Measurements from ENCODE around the gene GPC5. TPM values are rescaled to one million over a fixed set of nuclear protein-coding genes. Genes with fewer than 3 reads are reported as not detected.
"Not testable (repeated sequence)": the region's sequence is repeated elsewhere in the genome, so short reads cannot be mapped to it uniquely, and the experiment has no call there.

The GPC5 gene
- total RNA-seq, 1 experiment from 2014 or later = not detected

DNA sequence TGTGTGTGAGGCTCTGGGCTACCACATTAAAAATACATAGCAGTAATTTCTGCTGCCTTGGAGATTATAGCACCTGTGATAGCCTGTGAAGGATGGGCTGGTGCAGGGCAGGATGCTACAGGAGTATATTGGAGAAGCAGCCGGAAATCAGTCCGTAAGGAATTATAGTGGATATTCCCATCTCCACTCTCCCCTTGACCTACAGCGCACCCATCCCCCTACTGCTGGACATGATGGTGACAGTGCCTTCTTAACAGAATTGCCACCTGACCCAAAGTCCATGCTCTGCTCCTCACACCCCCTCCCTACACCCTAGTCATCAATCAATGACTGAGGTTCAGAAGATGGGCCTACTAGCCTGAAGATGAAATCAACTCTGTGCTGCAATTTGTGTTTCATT, 376.0 kb downstream of the GPC5 start:
- DNase-seq (ENCODE audit: low read depth in 1 of 2, low spot score in 2 of 2) = no peak
- Histone ChIP-seq H3K36me3 (no peaks in the 10 kb centered on the region), H3K27me3 (replicated peaks) (no peaks in the 10 kb centered on the region), H3K9me3 (replicated peaks) (no peaks in the 10 kb centered on the region), H3K27ac (no peak overlapping the region), H3K4me3 (no peak overlapping the region), H3K4me1 (replicated peaks) (no peaks in the 10 kb centered on the region)

DNA sequence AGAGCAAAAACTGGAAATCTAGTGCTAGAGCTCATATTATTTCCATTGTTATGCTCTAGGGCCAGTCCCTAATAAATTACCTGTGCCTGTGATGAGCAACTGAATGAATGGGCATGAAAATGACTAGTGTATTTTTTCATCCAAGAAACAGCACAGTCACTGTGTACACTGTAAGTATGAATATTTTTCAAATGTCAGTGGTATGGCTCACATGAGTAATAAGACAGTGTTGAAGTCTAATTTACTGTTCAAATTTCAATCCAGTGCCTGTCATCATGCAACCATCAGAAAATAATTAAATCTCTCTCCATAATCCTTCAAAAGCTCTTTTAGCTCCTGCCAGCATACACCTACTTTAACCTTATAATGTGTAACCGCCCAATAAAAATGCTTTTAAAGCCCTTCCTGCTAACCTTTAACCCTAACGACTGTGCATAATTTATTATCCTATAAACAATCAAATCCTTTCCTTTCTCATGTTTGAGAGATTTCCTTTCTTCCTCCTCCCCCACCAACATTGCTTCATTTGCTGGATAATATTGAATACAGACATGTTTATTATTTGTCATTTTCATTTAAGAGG, 378.3 kb downstream of the GPC5 start:
- Histone ChIP-seq H3K27ac (no peak overlapping the region), H3K36me3 (no peaks in the 10 kb centered on the region), H3K27me3 (replicated peaks) (no peaks in the 10 kb centered on the region), H3K4me1 (replicated peaks) (no peaks in the 10 kb centered on the region), H3K9me3 (replicated peaks) (no peaks in the 10 kb centered on the region), H3K4me3 (no peak overlapping the region)
- no peak for DNase-seq (ENCODE audit: low read depth in 1 of 2, low spot score in 2 of 2)

DNA sequence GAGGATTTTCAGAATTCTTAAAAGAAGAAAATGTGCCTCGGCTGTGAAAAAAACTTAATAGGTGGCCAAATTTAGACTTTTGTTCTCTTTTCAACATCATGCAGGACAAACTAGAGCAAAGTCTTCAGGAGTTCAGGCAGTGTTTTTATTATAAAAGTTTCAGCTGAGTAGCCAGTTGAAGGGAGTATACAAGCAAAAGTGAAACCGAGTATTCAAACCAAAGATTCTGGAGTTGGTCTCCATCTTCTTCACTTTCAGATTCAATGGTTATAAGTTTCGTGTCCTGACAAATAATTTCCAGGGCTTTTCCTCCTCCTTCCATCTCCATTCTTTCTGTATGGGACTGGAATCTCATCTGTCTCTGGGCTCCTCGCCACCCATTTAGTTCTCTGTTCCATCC, 379.7 kb downstream of the GPC5 start:
- no peaks in the 10 kb centered on the region for H3K4me1 ChIP-seq (replicated peaks)
- H3K27ac ChIP-seq = no peak overlapping the region
- no peak overlapping the region for H3K4me3 ChIP-seq
- DNase-seq (ENCODE audit: low read depth in 1 of 2, low spot score in 2 of 2) = no peak
- H3K36me3 ChIP-seq = no peaks in the 10 kb centered on the region
- H3K27me3 ChIP-seq (replicated peaks) = no peaks in the 10 kb centered on the region
- H3K9me3 ChIP-seq (replicated peaks) = no peaks in the 10 kb centered on the region

DNA sequence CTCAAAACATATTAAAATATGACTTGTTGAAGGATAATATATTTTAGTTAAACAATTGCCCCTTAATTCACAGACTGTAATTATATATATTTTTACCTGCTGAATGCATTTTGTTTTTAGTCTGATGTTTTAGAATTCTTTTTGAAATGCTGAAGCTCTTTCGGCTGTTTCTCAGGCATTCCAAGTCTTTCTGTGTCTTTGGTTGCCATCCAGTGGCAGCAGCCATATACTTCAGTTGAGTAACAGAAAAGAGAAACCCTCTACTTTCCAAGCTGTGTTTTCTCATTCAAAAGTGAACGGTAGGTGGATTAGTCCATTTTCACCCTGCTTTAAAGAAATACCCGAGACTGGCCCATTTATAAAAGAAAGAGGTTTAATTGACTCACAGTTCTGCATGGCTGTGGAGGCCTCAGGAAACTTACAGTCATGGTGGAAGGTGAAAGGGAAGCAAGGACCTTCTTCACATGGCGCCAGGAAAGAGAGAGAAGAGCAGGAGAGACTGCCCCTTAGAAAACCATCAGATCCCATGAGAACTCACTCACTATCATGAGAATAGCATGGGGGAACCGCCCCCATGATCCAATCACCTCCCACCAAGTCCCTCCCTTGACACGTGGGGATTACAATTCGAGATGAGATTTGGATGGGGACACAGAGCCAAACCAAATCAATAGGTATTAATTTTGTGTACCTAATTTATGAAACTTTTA, 383.7 kb downstream of the GPC5 start:
- not testable (repeated sequence) for H3K27ac ChIP-seq; DNase-seq (ENCODE audit: low read depth in 1 of 2, low spot score in 2 of 2)

DNA sequence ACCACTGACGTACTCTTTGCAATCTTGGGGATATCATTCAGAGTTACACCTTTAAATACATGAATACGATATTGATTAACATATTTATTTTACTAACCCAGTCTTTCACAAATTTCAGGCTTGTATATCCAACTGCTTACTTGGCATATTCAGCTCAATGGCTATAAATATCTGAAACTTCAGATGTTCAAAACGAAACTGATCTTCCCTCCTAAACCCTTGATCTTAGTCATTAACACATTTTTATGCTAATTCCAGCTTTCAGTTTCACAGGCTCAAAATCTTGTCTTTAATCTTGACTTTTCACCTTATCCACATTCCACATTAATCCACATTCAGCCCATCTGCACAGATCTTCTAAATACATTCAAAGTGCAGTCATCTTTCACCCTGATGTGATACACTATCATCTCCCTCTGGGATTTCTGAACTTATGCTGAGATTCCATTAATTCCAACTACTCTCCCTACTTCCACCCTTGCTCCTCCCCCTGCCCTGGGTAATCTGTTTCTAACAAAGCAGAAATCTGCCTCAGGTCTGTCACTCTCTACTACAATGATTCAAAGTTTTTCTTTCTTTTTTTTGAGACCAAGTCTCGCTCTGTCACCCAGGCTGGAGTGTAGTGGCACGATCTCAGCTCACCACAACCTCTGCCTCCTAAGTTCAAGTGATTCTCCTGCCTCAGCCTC, 387.2 kb downstream of the GPC5 start:
- no peaks in the 10 kb centered on the region for H3K9me3 ChIP-seq (replicated peaks)
- H3K4me1 ChIP-seq (replicated peaks) = no peaks in the 10 kb centered on the region
- no peak for DNase-seq (ENCODE audit: low read depth in 1 of 2, low spot score in 2 of 2)
- H3K27ac ChIP-seq = no peak overlapping the region
- H3K36me3 ChIP-seq = no peaks in the 10 kb centered on the region
- H3K4me3 ChIP-seq = no peak overlapping the region
- H3K27me3 ChIP-seq (replicated peaks) = no peaks in the 10 kb centered on the region

More for the DNA sequence above, 383.7 kb downstream of the GPC5 start:
- H3K9me3 ChIP-seq (replicated peaks); H3K27me3 ChIP-seq (replicated peaks); H3K36me3 ChIP-seq; H3K4me3 ChIP-seq; H3K4me1 ChIP-seq (replicated peaks): not testable (repeated sequence)

DNA sequence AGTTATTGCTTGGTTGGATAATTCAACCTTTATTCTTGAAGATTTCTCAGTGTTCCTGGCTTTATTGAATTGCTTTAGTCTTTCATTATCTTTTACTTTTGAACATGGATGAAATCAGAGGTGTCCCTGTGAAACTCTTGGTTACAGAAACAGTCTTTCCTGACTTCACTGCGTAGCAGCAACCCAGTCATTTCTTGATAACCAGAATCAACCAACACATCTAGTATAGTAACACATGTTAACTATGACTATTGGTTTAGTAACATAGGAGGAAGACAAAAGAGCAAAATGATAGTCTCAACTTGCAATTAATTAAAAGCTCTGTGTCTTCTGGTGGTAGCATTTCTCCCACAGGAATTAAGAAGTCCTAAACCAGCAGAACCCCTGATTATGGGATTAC, 393.6 kb downstream of the GPC5 start:
- no peaks in the 10 kb centered on the region for H3K27me3 ChIP-seq (replicated peaks)
- no peaks in the 10 kb centered on the region for H3K36me3 ChIP-seq
- no peak for DNase-seq (ENCODE audit: low read depth in 1 of 2, low spot score in 2 of 2)
- H3K9me3 ChIP-seq (replicated peaks) = no peaks in the 10 kb centered on the region
- no peaks in the 10 kb centered on the region for H3K4me1 ChIP-seq (replicated peaks)
- H3K4me3 ChIP-seq = no peak overlapping the region
- no peak overlapping the region for H3K27ac ChIP-seq

DNA sequence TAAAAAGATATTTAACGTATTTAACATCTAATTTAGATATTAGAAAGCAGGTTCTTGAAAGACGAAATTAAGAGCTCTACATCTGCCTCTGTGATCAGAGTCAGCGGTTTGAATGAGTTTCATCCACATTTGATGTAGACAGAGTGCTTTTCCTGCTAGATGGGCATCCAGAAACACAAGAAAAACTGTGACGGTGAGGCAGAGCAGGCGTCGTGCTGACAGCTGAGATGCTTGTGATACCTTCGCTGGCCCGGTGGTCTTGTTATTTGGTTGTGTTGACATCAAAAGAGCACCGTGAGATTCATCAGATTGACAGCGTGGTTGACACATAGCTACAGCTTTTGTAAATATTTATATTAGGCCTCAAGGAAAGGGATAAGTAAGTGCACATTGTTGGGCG, 399.1 kb downstream of the GPC5 start:
- no peaks in the 10 kb centered on the region for H3K36me3 ChIP-seq
- H3K27ac ChIP-seq = no peak overlapping the region
- no peaks in the 10 kb centered on the region for H3K4me1 ChIP-seq (replicated peaks)
- H3K9me3 ChIP-seq (replicated peaks) = no peaks in the 10 kb centered on the region
- DNase-seq (ENCODE audit: low read depth in 1 of 2, low spot score in 2 of 2) = no peak
- no peak overlapping the region for H3K4me3 ChIP-seq
- H3K27me3 ChIP-seq (replicated peaks) = no peaks in the 10 kb centered on the region

DNA sequence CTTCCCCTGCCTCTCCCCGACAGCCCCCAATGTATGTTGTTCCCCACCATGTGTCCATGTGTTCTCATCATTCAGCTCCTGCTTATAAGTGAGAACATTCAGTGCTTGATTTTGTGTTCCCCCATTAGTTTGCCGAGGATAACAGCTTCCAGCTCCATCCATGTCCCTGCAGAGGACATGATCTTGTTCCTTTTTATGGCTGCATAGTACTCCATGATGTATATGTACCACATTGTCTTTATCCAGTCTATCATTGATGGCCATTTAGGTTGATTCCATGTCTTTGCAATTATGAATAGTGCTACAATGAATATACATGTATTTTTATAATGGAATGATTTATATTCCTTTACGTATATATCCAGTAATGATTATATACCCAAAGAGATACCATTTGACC, 399.9 kb downstream of the GPC5 start:
- not testable (repeated sequence) for H3K9me3 ChIP-seq (replicated peaks); H3K27ac ChIP-seq; H3K36me3 ChIP-seq; H3K4me1 ChIP-seq (replicated peaks); H3K27me3 ChIP-seq (replicated peaks); H3K4me3 ChIP-seq; DNase-seq (ENCODE audit: low read depth in 1 of 2, low spot score in 2 of 2)

DNA sequence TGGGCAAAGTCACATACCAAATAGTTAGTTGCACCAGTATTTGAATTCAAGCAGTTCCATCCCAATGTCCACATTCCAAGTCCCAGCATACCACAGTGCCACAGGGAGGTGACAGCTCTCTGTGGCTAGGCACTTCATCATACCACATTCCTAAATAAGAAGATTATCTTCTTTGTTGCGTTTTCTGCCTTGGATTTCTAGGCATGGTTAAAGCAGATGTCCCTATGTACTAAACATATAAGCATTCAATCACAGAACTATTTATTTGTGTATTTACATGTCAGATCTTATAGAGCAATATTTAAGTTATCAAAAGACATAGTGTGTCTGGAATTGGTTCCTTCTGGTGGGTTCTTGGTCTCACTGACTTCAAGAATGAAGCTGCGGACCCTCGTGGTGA, 403.4 kb downstream of the GPC5 start:
- H3K27me3 ChIP-seq (replicated peaks); H3K9me3 ChIP-seq (replicated peaks); H3K36me3 ChIP-seq; H3K4me3 ChIP-seq; H3K27ac ChIP-seq; H3K4me1 ChIP-seq (replicated peaks); DNase-seq (ENCODE audit: low read depth in 1 of 2, low spot score in 2 of 2): not testable (repeated sequence)

DNA sequence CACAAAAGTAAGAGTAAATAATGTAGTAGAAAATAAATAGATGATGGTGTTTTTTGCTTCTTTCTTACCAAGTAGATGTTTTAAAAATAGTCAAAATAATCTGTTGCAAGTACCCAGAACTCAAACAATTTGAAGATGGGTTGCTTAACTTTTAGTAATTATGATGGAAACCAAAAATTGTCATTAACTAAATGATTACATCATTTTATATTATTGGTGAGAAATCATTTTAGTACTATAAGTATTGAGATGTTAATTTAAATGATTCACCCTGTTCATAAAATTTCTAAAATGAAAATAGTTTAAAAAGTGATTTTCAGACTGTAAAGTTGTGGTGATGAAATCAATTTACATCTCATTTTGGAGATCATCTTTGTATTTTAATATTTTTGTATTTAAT, 404.5 kb downstream of the GPC5 start:
- Histone ChIP-seq H3K27me3 (replicated peaks) (no peaks in the 10 kb centered on the region), H3K27ac (no peak overlapping the region), H3K36me3 (no peaks in the 10 kb centered on the region), H3K9me3 (replicated peaks) (no peaks in the 10 kb centered on the region), H3K4me3 (no peak overlapping the region), H3K4me1 (replicated peaks) (no peaks in the 10 kb centered on the region)
- no peak for DNase-seq (ENCODE audit: low read depth in 1 of 2, low spot score in 2 of 2)

DNA sequence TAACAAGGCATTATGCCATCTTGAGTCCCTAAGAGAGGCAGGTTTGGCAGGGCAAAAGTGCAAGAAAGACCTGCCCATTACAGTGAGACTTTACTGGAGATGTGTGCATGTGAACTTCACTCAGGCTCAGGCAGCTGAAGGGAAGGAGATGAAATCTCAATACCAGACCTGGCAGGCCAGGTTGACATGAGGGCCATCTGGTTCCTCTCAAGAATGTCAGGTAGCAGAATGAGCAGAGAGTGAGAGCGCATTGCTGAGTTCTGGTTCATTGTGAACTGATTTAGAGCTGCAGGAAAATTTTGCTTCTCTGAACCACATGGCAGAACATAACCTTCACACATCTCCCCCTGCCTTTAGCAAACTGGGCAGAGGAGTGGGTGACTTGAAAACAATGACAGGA, 406.3 kb downstream of the GPC5 start:
- DNase-seq (ENCODE audit: low read depth in 1 of 2, low spot score in 2 of 2) = no peak
- no peaks in the 10 kb centered on the region for H3K9me3 ChIP-seq (replicated peaks)
- no peak overlapping the region for H3K4me3 ChIP-seq
- H3K36me3 ChIP-seq = no peaks in the 10 kb centered on the region
- no peaks in the 10 kb centered on the region for H3K4me1 ChIP-seq (replicated peaks)
- no peaks in the 10 kb centered on the region for H3K27me3 ChIP-seq (replicated peaks)
- H3K27ac ChIP-seq = no peak overlapping the region

DNA sequence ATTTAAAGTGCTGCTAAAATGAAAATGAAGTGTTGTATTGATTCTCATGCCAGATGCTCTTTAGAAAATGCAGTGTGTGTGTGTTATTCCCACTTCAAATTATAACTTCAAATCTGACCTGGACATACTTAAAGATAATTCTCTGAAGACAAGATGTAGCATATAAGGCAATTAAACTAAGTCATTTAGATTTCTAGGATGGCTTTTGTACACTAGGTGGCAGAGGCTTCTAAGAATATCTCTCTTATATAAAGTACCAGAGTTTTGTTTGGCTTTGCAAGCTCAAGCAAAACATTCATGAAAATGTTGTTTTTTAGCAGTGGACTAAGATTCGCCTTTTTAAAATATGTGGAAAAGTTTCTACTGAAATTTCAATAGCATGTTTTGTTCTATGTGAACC, 407.2 kb downstream of the GPC5 start:
- no peaks in the 10 kb centered on the region for H3K27me3 ChIP-seq (replicated peaks)
- no peaks in the 10 kb centered on the region for H3K9me3 ChIP-seq (replicated peaks)
- DNase-seq (ENCODE audit: low read depth in 1 of 2, low spot score in 2 of 2) = no peak
- no peaks in the 10 kb centered on the region for H3K4me1 ChIP-seq (replicated peaks)
- no peak overlapping the region for H3K4me3 ChIP-seq
- no peaks in the 10 kb centered on the region for H3K36me3 ChIP-seq
- H3K27ac ChIP-seq = no peak overlapping the region

DNA sequence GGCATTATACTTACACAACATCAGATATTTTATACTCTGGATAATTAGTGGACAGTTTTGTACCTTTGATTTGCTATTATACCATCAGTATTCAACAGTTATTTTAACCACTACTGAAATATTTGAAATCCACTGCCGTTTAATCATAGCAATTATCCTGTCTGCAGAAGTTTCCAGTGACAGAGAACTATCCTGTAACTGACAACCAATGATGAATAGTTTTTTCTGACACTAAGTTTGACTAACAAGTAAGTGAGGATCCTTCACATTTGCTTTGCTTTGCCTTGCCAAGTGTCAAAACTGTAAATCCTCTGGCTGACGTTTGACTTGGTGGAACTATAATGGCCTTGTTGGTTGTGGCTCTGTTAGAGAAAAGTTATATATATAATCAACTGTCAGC, 410.7 kb downstream of the GPC5 start:
- DNase-seq (ENCODE audit: low read depth in 1 of 2, low spot score in 2 of 2) = no peak
- H3K36me3 ChIP-seq = no peaks in the 10 kb centered on the region
- H3K27ac ChIP-seq = no peak overlapping the region
- no peaks in the 10 kb centered on the region for H3K27me3 ChIP-seq (replicated peaks)
- H3K9me3 ChIP-seq (replicated peaks) = no peaks in the 10 kb centered on the region
- no peak overlapping the region for H3K4me3 ChIP-seq
- H3K4me1 ChIP-seq (replicated peaks) = no peaks in the 10 kb centered on the region

DNA sequence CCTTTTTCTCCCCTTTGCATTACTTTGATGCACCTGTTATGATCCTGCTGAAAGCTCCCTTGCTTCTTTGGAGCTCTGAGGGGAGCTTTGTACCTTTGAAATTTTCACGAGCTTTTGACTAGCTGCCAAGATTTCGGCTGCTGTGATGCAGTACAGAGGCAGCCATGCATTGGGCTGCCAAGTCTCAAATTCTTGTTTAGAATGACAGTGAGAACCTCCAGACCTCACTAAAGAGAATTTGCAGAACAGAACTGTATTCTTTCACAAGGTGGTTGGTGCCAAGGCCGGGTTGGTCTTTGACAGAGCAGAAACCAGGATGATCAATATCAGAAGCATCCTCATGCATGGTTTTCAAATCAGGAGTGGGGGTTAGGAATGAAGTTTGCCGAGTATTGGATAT, 414.8 kb downstream of the GPC5 start:
- no peaks in the 10 kb centered on the region for H3K36me3 ChIP-seq
- H3K4me1 ChIP-seq (replicated peaks) = no peaks in the 10 kb centered on the region
- H3K9me3 ChIP-seq (replicated peaks) = no peaks in the 10 kb centered on the region
- no peak for DNase-seq (ENCODE audit: low read depth in 1 of 2, low spot score in 2 of 2)
- H3K27ac ChIP-seq = no peak overlapping the region
- H3K27me3 ChIP-seq (replicated peaks) = no peaks in the 10 kb centered on the region
- H3K4me3 ChIP-seq = no peak overlapping the region

Measured in SJSA1 (cell line).